ENCODE results near the gene TENM3.
"Not testable (repeated sequence)": the region's sequence is repeated elsewhere in the genome, so short reads cannot be mapped to it uniquely, and the experiment has no call there.

The TENM3 gene

DNA sequence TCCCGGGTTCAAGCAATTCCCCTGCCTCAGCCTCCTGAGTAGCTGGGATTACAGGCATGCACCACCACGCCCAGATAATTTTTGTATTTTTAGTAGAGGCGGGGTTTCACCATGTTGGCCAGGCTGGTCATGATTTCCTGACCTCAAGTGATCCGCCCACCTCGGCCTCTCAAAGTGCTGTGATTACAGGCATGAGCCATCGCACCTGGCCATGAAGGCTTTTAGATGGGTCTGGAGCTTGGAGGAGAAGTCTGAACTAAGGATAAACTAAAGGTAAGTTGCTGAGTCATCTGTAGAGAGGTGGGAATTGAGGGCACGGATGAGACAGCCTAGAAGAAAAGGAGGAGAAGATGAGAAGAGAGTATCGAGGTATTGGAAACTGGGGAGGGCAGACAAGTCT is at the start of gene TENM3:
TSS of gene TENM3 (plus strand) at position 199 of the 400 bp plus-strand sequence. CDS start 80,619 bp downstream, outside the sequence.
- DNase-seq: not testable (repeated sequence)

DNA sequence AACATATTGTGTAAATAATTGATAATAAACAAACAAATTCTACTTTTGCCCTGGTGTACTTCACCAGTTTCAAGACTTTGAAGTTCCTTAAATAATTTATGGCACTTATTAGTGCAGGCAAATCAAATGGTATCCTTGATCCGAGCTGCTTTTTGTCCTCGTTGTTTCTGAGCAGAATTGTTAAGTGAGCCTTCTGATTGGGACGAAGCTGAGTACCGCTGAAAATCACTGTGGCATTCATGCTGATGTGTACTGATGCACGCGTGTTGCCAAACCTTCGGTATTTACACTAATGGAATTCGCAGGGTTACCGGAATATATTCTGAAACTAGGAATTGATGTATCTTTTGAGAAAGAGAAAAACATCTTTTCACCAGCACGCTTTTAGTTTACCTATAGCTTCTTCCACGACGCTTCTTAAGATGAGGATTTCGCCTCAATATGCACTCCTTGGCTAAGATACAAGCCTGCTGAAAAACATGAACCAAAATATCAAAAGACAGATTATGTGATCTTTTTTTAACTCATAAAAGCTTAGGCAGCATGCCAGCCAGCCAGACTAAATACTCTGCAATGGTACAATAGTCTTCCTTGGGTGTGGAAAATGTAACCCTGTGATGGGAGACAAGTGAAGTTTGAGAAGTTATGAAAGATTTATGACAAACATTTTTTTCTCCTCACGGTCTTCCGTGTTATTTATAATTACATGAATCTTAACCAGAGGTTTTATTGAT is 48.9 kb upstream of the TENM3 start:
- no peak for DNase-seq

DNA sequence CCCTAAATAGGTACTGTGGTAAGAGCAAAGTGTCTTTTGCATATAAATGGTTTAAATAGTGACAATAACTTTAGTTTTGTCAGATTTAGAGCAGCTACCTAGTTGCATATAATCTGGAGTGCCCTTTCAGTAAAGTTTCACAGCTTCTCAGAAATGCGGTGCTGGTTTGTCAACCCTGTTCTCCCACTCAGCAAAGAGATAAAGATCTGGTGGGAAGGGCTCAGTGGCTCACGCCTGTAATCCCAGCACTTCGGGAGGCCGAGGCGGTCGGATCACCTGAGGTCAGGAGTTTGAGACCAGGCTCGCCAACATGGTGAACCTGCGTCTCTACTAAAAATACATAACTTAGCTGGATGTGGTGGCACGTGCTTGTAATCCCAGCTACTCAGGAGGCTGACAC is 45.6 kb upstream of the TENM3 start:
- no peak for DNase-seq

DNA sequence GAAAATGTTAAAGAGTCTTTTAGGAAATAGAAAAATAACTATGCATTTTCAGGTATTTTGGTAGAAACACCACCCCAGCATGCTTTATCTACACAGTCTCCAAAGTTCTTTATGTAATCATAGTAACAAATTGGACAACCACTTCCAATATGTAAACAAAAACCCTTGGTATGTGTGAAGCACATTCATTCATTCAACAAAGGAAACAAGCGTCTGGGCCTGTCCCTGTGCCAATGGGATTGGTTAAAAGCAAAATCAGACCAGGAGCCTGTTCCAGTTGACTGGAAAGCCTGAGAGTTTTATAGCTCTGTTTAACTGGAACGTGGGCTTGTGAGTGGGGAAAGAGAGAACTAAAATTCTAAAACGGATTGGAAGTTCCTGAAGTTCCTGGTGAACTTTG is 41.3 kb upstream of the TENM3 start:
- no peak for DNase-seq

DNA sequence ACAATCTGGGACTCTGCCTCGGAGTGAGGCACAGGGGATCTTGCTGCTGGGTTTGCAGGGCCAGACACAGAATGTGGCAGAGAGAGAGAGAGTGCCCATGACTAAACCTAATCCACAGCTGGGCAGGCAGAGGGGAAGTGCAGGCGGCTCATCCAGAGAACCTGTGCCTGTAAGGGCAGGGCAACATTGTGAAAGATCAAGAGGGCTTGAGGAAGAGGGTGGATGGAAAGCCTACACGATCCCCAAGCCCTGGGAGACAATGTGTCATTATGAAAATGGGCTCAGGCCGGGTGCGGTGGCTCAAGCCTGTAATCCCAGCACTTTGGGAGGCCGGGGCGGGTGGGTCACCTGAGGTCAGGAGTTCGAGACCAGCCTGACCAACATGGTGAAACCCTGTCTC is 40.6 kb upstream of the TENM3 start:
- no peak for DNase-seq

DNA sequence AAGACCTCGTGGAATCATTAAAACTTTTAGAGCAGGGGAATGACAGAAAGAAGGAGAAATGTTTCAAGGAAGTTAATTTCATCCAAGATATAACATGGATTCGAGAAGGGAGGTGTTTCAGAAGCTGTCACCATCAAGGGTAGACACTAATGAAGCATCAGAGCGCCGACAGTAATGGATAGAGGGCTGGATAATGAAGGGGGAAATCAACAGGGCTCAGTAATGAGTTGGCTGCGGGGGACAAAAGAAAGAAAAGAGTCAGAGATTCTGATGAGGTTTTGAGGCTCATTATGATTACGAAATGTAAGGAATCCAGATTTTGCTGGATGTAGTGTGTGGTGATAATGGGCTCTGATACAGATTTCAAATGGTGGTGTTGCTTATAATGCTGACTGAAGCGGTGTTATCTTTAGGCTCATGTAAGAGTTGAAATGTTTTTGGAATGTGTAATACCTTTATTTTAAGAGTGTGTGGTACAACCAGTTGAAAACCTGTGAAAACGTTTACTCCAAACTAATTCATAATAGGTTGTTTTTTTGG is 39.3 kb upstream of the TENM3 start:
- no peak for DNase-seq

DNA sequence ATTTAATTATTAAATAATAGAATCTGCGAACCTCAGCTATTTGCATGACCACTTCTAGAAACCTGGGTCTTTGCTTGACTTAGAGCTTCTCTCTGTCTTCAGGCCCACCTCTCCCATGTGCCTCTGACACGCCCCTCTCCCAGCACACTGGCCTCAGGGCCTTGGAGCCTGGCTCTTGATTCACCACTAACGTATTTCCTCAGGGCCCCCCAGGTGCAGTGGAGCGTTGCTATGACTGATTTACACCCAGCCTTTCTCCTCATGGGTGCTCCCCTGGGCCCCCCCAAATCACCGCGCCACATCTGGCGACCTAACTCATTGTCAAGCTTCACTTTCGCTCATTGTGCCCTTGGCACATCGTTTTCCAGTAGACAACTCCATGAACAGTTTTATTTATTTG is 37.9 kb upstream of the TENM3 start:
- no peak for DNase-seq

DNA sequence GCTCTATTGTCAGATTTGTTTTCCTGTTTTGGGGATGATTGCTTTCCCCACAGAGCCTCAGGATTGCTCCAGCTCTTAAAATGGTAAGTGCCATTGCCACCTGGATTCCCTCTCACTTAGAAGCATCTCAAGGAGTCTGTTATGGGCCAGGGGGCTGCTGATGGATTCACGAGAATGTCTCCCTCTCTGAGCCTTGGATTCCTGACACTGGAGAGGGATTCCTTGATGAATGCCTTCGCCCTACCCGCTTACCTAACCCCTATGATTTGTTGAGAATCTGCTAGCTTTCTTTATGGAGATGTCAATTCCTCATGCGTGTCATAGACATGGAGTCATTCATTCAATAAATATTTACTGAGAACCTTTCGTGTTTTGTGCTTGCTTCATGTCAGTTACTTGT is 36.9 kb upstream of the TENM3 start:
- no peak for DNase-seq

DNA sequence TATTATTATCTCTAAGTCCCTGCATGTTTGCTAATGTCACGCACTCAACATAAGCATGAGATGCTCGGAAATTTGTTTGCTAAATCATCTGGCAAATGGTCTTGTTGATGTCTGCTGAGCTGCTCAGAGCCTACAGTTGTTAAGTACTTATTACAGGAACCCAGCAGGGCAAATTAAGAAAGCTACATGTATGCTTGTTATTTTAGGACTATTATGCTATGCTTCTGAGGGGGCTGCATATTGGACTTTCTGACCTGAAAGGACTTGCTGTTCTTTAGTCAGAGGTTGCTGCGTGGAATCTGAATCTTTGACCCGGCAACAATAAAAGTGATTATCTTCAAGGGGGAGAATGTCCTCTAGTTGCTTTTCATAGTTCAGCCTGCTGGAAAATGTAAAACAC is 36.3 kb upstream of the TENM3 start:
- no peak for DNase-seq

DNA sequence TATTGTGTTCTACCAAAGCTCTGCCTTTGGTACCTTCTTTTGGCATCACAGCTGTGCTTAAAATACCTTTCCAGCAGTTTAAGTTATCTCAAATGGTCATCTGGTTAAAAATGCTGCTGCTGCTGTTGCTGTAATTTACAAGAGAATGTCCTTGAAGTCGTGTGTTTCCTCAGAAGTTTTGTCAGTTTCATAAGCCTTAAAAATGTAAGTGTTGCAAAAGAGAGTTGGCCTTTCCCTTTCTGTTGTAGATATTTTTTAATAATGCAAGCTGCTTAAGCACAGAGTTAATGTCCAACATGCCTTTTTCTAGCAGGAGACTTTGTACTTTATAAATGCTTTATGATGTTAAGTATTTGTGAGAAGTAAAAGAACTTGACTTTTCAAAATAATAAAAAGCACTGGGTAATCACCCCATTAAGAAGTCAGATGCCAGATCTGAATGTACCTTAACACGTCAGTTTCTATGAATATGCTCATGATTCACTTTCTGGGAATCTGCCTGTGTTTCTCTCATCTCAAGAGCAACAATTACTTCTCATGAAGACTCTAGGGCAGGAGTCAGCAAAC is 35.3 kb upstream of the TENM3 start:
- no peak for DNase-seq

DNA sequence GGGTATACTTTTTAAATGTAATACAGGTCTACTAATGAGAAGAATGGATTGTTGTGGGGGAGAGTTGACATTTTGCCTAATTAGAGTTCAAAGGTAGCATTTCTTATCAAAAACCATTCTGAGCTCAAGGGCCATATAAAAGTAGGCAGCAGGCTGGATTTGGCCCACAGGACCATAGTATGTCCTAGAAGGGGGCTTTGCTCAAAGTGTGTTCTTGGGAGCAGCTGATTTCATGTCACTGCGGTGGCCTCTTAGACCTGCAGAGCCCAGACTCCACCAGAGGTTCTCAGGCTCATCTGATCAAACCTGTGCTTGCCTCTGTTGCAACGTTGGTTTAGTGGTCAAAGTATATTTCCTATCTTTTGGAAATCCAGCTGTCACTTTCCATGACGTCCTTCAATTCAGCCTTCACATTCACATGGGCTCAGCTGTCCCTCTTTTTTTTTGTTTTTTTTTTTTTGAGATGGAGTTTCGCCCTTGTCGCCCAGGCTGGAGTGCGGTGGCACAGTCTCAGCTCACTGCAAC is 34.6 kb upstream of the TENM3 start:
- no peak for DNase-seq

DNA sequence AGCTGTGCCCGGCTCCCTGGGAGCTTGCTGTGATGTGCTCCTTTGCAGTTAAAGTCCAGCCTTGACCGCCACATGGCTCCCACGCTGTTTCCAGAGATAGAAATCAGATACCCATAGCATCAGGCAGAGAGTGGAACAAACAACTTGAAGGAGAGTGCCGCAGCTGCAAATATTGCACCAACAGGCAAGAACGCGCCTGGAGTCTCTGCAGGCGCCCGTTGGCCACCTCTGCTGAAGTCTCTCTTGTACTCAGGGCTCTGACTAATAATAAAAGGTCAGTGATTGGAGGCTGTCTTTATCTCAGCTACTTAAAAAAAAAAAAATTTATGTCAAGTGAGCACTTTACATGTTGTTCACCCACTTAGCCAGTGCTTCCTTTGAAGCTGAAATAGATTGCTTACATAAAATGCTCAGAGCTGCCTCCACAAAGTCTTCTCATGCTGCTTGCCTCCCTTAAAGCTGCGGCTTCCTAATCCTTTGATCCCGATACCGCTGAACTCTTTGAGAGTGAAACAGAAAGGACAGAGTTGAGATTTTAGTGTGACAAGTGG is 30.9 kb upstream of the TENM3 start:
- no peak for DNase-seq

DNA sequence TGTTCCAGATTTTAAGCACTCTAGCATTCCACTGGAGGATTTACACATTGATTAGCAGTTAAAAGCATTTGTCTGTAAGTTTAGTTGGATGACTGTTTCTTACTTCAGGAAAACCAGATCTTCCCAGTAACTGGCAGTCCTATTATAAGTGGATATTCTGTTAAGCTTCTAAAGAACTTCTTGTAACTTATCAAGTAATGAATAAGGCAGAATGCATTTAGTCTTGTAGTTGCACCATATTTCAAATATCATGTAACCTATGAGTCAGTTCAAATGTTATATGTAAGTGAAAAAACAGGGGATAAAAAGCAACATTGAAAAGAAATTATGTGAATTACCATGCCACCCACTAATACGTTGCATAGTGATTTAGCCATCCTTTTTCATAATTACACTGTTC is 30.2 kb upstream of the TENM3 start:
- DNase-seq: no peak

DNA sequence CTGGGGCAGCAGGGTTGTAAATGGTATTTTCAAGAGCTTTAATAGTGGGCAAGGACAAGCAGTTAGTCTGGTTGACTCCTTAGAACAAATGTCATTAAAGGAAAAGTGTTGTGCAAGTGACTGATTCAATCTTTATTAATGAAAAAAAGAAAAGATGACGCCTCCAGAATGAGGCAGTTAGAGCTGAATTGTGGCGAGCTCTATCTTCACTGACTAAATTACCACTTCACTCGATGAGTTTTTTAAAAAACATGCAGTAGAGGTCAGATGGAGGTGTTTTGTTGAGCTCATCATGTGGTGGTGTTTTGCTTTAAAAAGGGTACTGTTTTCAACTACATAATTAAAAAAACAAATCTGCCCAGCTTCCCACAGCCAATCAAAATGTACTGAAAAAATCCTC is 28.1 kb upstream of the TENM3 start:
- no peak for DNase-seq

DNA sequence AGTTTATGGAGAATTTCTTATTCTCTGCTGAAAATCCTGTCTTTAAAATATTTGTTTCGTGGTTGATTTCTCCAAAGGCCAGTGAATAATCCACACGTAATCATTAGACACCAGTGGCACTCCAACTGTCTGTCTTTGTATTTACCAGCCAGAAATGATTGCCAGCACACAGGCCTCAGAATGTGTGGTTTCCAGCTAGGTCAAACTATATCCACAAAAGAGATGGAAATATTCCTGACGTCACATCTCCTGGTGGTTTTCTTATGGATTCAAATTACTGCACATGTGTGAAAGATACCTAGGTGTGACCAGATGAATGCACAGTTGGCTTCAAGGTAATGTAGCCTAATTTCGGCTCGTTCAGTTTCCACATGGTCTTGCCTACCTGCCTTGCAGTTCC is 27.2 kb upstream of the TENM3 start:
- DNase-seq: no peak

DNA sequence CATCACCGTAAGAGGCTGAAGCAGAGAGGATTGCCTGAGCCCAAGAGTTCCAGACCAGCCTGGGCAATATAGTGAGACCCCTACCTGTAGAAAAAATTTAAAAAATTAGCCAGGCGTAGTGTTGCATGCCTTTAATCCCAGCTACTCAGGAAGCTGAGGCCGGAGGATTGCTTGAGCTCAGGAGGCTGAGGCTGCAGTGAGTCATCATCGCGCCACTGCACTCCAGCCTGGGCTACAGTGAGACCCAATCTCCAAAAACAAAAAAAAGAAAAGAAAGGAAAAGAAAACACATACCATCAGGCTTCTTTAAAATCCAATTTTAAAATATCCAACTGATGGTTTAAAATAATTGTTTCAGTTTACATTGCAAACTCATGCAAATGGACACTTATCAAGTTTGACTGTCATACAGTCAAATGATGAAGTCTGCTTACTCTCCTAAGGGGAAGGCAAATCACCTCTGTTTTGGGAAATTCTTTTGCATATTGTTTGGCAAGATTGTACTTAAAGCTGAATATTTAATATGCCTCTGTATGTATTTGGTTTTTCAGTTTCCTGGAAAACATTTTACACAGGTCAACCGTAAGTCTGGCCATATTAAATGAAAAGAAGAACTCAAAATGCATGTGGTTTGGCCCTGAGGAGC is 23.7 kb upstream of the TENM3 start:
- DNase-seq: no peak

DNA sequence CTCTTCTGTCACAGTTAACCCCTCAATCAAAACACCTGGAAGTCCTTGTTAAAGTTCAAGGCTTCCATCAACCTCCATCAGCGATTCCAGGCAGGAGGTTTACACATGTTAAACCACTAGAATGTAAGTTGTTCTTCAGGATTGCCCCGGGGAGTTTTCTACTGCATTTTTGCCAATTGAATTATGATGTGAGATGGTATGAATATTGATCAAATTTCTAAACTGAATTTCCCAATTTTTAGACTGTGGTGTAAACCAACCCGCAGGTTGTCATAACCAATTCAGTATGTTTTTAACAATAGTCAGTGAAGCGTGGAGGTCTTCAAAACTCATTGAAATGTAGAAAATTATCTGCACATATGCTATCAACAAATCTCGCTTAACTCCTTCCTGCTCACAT is 21.2 kb upstream of the TENM3 start:
- no peak for DNase-seq

DNA sequence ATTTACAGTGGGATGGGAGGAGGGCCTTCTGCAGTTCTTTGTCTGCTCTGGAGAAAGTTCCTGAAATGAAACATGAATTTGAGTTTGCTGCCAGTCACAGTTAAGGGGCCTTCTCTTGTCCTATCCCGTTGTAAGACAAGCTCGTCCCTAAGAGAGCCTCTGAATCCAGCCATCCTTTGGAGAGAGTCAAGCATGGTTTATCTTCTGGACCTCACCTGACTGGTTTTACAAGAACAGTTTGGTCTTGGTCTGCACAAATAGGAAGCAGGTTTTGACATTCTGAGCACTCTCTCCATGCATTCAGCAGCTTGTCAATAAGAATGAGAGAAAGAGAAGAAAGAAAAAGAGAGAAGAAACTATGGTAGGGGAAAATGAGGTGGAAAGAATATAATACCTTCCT is 20.4 kb upstream of the TENM3 start:
- no peak for DNase-seq

DNA sequence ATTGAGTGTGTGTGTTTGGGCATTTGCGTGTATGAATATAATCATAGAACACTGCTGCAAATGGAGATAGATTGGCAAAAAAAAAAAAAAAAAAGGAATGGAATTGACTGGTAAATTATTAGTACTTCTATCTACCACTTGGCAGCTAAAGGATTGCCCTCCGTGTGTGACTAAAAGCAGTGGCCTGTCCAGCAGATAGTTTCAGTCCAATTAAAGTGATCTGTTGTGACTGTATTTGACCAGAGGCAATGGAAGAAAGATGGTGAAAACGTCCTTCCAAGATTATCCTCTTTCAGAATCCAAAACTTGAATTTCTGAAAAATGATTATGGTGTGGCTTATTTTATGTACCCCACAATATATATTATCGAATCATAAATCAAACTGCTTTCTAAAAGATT is 19.5 kb upstream of the TENM3 start:
- no peak for DNase-seq

DNA sequence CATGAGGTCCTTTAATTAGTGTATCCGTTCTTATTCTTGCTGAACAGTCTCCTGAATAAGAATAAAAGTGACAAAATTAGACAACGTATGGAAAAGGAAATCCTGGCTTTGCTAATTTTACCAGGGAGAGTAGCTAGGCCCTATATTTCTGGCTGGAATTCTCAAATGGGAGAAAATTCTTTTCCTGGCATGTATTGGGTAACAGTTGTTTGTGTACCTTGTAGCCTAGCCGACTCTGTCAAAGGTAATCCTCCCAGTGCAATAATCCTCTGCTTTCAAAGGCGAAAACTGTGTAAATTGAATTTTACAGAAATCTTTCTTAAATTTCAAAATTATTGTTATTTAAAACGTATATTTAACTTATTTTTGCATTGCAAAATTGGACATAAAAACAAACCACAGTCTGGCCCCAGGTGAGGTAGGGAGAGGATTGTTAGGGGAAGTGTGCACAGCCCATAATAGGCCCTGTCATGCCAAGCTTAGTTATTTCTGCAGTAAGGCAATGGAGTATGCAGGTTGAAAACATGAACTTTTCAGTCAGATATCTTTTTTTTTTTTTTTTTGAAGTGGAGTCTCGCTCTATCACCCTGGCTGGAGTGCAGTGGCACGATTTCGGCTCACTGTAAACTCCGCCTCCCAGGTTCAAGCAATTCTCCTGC is 18.9 kb upstream of the TENM3 start:
- DNase-seq: no peak

DNA sequence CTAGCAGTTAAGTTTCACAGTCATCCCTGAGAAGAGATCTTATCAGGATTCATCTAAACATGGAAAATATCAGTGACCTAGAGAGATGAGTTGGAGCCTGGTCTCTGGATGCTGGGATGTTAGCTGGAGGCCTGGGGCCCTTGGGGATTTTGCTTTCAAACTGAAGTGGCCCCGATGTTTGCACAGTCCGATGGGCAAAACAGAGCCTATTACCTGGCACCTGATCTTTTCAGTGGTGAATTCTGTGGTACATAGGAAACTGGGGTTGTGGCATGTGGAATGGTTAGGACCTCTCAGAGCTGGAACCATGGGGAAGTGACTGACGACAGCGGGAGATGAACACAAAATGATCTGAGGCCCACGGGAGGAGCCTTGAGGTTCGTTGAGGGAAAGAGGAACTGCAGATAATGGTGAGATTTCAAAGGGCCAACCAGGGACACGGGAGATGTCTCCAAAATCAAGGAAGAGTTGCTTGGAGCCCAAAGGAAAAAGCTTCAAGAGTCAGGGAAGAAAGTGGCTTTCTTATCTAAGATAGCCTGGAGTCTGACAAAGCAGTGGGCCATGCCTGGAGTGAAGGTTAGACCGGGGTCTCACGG is 17.8 kb upstream of the TENM3 start:
- DNase-seq: no peak

All from anterior cingulate cortex (tissue), 58 donors.